IMR-90 (cell line): ENCODE data around the gene SSPN. TPM values are rescaled to one million over a fixed set of nuclear protein-coding genes. Genes with fewer than 3 reads are reported as not detected.

ENCODE experiments used
- ATAC-seq: fragments of 200-7000 bp; cut with Tn5 transposase; 2 replicates; pipeline ENCODE4 v1.9.1; 2020; ENCODE audit warnings: low read depth, mild to moderate bottlenecking, moderate library complexity
- BruUV-seq: library from RNA; stranded (reverse); fragments of 400-500 nt; replicated peaks from 2 replicates; lab custom pipeline; 2021; lab: Mats Ljungman, UMichigan
- CTCF ChIA-PET: fragments of 300-600 bp; formaldehyde crosslinking; extraction: SDS; loops from one replicate; lab custom pipeline; 2021; ENCODE audit warnings: antibody characterized with exemption; lab: Yijun Ruan, JAX
- POLR2A ChIA-PET: fragments of 300-600 bp; sonication (Branson Sonifier 250); formaldehyde crosslinking; loops from one replicate; lab custom pipeline; 2022; ENCODE audit warnings: antibody characterized with exemption; ENCODE audit not compliant: unreplicated experiment; lab: Charles Lee
- DNase-seq: peaks from one replicate; pipeline ENCODE4 v3.0.0; 2013
- H2AFZ ChIP-seq: replicated peaks from 2 replicates; pipeline ENCODE3; 2013; ENCODE audit warnings: low read length, mild to moderate bottlenecking; ENCODE audit not compliant: poor library complexity
- H2AK5ac ChIP-seq: 2 replicates; pipeline ENCODE4 v1.6.1; 2013; ENCODE audit warnings: low read depth, low read length, inconsistent platforms
- H2AK9ac ChIP-seq: replicated peaks from 2 replicates; pipeline ENCODE3; 2013; ENCODE audit warnings: mild to moderate bottlenecking, low read depth, low read length, moderate library complexity; ENCODE audit not compliant: poor library complexity
- H2BK120ac ChIP-seq: 2 replicates; pipeline ENCODE4 v1.6.1; 2013; ENCODE audit warnings: low read depth, low read length, inconsistent platforms
- H2BK15ac ChIP-seq: 3 replicates; pipeline ENCODE4 v1.6.1; 2013; ENCODE audit warnings: low read depth, low read length, inconsistent platforms
- H2BK20ac ChIP-seq: 2 replicates; pipeline ENCODE4 v1.6.1; 2013; ENCODE audit warnings: low read depth, mild to moderate bottlenecking, inconsistent platforms, low read length, moderate library complexity
- H2BK5ac ChIP-seq: 2 replicates; pipeline ENCODE4 v1.6.1; 2013; ENCODE audit warnings: mild to moderate bottlenecking, low read depth, low read length, inconsistent platforms; ENCODE audit not compliant: poor library complexity, severe bottlenecking
- H3K14ac ChIP-seq: replicated peaks from 2 replicates; pipeline ENCODE4 v1.6.1; 2013; ENCODE audit warnings: low read depth, low read length, inconsistent platforms
- H3K18ac ChIP-seq: 2 replicates; pipeline ENCODE4 v1.6.1; 2013; ENCODE audit warnings: low read depth, low read length, control low read depth
- H3K23ac ChIP-seq: 2 replicates; pipeline ENCODE4 v1.6.1; 2013; ENCODE audit warnings: low read depth, low read length, inconsistent platforms
- H3K27ac ChIP-seq: 2 replicates; pipeline ENCODE4 v1.5.1; 2013; ENCODE audit warnings: mild to moderate bottlenecking, control low read depth, low read length; ENCODE audit not compliant: insufficient read depth
- H3K27me3 ChIP-seq: 2 replicates; pipeline ENCODE4 v1.6.1; 2013; ENCODE audit warnings: low read length; ENCODE audit not compliant: control insufficient read depth, insufficient read depth
- H3K36me3 ChIP-seq: 2 replicates; pipeline ENCODE4 v1.6.1; 2013; ENCODE audit warnings: low read length, mixed read lengths; ENCODE audit not compliant: control insufficient read depth, insufficient read depth
- H3K4ac ChIP-seq: 2 replicates; pipeline ENCODE4 v1.6.1; 2013; ENCODE audit warnings: low read depth, low read length, inconsistent platforms
- H3K4me1 ChIP-seq: 2 replicates; pipeline ENCODE4 v1.6.1; 2013; ENCODE audit warnings: low read length, mixed read lengths; ENCODE audit not compliant: control insufficient read depth, insufficient read depth
- H3K4me2 ChIP-seq: 2 replicates; pipeline ENCODE4 v1.6.1; 2013; ENCODE audit warnings: low read depth, mild to moderate bottlenecking, control low read depth, low read length, moderate library complexity
- H3K4me3 ChIP-seq: 2 replicates; pipeline ENCODE4 v1.5.1; 2013; ENCODE audit warnings: low read depth, mild to moderate bottlenecking, control low read depth, low read length, moderate library complexity; ENCODE audit not compliant: insufficient read depth
- H3K56ac ChIP-seq: 2 replicates; pipeline ENCODE4 v1.6.1; 2013; ENCODE audit warnings: low read length, inconsistent platforms; ENCODE audit not compliant: insufficient read depth; ENCODE audit errors: extremely low read depth
- H3K79me1 ChIP-seq, 2 experiments: 2 replicates each; pipeline ENCODE4 v1.6.1; 2013; ENCODE audit warnings: low read length in 2 of 2, inconsistent platforms in 1 of 2, low read depth in 1 of 2
- H3K9ac ChIP-seq: 2 replicates; pipeline ENCODE4 v1.6.1; 2013; ENCODE audit warnings: low read depth, low read length, control low read depth
- H3K9me1 ChIP-seq: 2 replicates; pipeline ENCODE4 v1.6.1; 2013; ENCODE audit warnings: low read length, inconsistent platforms; ENCODE audit not compliant: insufficient read depth
- H3K9me3 ChIP-seq: 2 replicates; pipeline ENCODE4 v1.6.1; 2013; ENCODE audit warnings: low read length; ENCODE audit not compliant: control insufficient read depth, insufficient read depth
- H4K20me1 ChIP-seq: 2 replicates; pipeline ENCODE4 v1.6.1; 2013; ENCODE audit warnings: low read length, inconsistent platforms; ENCODE audit not compliant: insufficient read depth
- H4K5ac ChIP-seq: 2 replicates; pipeline ENCODE4 v1.6.1; 2013; ENCODE audit warnings: mild to moderate bottlenecking, low read depth, low read length, control low read depth
- H4K8ac ChIP-seq, 2 experiments: 2 replicates each; pipeline ENCODE4 v1.6.1; 2013; ENCODE audit warnings: low read depth in 2 of 2, low read length in 2 of 2, control low read depth in 1 of 2, inconsistent platforms in 1 of 2
- H4K91ac ChIP-seq: 2 replicates; pipeline ENCODE4 v1.6.1; 2013; ENCODE audit warnings: low read depth, low read length, inconsistent platforms; ENCODE audit not compliant: insufficient read depth
- BHLHE40 ChIP-seq: fragments of 150-350 bp; IDR thresholded peaks from 2 replicates; pipeline ENCODE4 v1.6.1; 2016; ENCODE audit warnings: mild to moderate bottlenecking, low read depth, low read length
- CHD1 ChIP-seq: IDR thresholded peaks from 2 replicates; pipeline ENCODE4 v1.6.1; 2012; ENCODE audit warnings: low read depth, low read length, improper control_type of control experiment
- CTCF ChIP-seq: conservative IDR thresholded peaks from 2 replicates; pipeline ENCODE4 v1.5.1; 2012; ENCODE audit warnings: mild to moderate bottlenecking, low read depth, low read length, improper control_type of control experiment
- MAFK ChIP-seq: IDR thresholded peaks from 2 replicates; pipeline ENCODE4 v1.6.1; 2012; ENCODE audit warnings: low read depth, low read length, improper control_type of control experiment
- MAZ ChIP-seq: IDR thresholded peaks from 2 replicates; pipeline ENCODE4 v1.6.1; 2012; ENCODE audit warnings: low read depth, mild to moderate bottlenecking, low read length, improper control_type of control experiment, moderate library complexity, borderline replicate concordance
- MXI1 ChIP-seq: IDR thresholded peaks from 2 replicates; pipeline ENCODE4 v1.6.1; 2012; ENCODE audit warnings: low read depth, mild to moderate bottlenecking, low read length, moderate library complexity, borderline replicate concordance
- NFE2L2 ChIP-seq: fragments of 150-350 bp; IDR thresholded peaks from 2 replicates; pipeline ENCODE4 v1.6.1; 2016; ENCODE audit warnings: low read depth, mild to moderate bottlenecking, low read length
- RAD21 ChIP-seq: IDR thresholded peaks from 2 replicates; pipeline ENCODE4 v1.6.1; 2012; ENCODE audit warnings: low read length, improper control_type of control experiment
- RCOR1 ChIP-seq: IDR thresholded peaks from 2 replicates; pipeline ENCODE4 v1.6.1; 2012; ENCODE audit warnings: mild to moderate bottlenecking, low read length, improper control_type of control experiment; ENCODE audit not compliant: insufficient replicate concordance
- RFX5 ChIP-seq: IDR thresholded peaks from 2 replicates; pipeline ENCODE4 v1.8.0; 2012; ENCODE audit warnings: low read depth, mild to moderate bottlenecking, low read length, moderate library complexity
- USF2 ChIP-seq: fragments of 150-350 bp; IDR thresholded peaks from 2 replicates; pipeline ENCODE4 v1.6.1; 2017; ENCODE audit warnings: mild to moderate bottlenecking, antibody characterized with exemption, low read length, low read depth
- WGBS, 2 experiments: methylation state at CpG; one replicate each; pipeline versions ENCODE4 v1.1.5 to v1.1.7; 2013; ENCODE audit warnings: missing lambda C conversion rate in 2 of 2; ENCODE audit not compliant: insufficient read length in 1 of 2; ENCODE audit errors: extremely low coverage in 2 of 2; 5-methylcytosine and 5-hydroxymethylcytosine counted together
- dilution Hi-C: fragments of 300-500 bp; cut with HindIII; formaldehyde crosslinking; loops from one replicate; pipeline ENCODE4 v1.14.3; 2018; ENCODE audit warnings: low sequenced_read_pairs; ENCODE audit not compliant: unreplicated experiment
- in situ Hi-C: fragments of 300-500 bp; cut with MboI; formaldehyde crosslinking; loops from 3 replicates; pipeline ENCODE4 v1.14.3; 2019; ENCODE audit warnings: low sequenced_read_pairs, inconsistent platforms, mixed read lengths
- intact Hi-C: fragments of 100-400 bp; cut with micrococcal nuclease; formaldehyde crosslinking; loops from 2 replicates; pipeline ENCODE4 v1.10.0; 2022
- polyA plus RNA-seq, 3 experiments: library from polyadenylated mRNA; depleted of rRNA; stranded (reverse); fragments of >200 nt; gene quantifications; 2 replicates each; pipeline ENCODE4 v1.2.3, GENCODE V29; 2012; ENCODE audit warnings: low replicate concordance in 1 of 3
- total RNA-seq: library from RNA; depleted of rRNA; stranded (reverse); fragments of >200 nt; gene quantifications from 2 replicates; pipeline ENCODE4 v1.2.3, GENCODE V29; 2012

Gene SSPN
- total and polyA plus RNA-seq, 2 of the 4 experiments (the other 2 are of a cell fraction): 3.5 to 5.6 TPM

DNA sequence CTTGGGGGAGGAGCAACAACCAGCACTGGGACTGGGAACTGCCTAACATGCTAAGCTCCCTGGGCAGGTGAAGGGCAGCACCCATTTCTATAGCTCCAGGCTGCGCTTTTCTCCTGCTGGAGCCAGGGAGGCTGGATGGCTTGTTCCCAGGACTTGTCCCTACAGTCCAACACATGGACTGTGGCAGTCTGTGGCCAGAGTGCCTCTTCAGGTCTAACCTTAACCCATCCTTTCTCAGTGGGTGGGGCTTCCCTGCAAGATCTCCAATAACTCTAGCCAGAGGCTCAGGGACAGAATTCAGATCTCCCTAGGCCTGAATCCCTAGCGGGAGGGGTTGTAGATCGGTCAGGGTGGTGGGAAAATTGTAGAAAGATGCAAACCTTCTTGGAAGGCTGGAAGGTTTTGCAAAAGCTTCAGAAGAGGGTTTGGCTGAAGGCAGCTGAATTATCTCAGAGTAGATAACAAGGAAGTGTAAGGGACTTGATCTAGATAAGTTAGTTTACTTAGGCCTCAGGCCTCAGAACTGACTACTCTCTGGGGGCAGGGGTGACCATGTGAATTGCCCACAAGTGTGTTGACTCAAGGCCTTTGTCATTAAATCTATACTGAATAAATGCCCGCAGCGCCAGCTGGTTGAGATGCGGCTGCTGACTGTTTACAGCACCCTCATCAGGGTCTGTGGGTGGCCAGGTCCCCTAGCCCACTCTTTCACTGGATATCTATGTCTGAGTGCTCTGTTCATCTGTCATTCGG, 60.7 kb downstream of the SSPN start:
- no peaks in the 10 kb centered on the region for H3K79me1 ChIP-seq
- DNase-seq: no peak
- ChIA-PET POLR2A (no interaction called here), CTCF (no interaction called here)
- H4K5ac ChIP-seq: no peak overlapping the region
- in situ Hi-C loops (no loop called here), intact Hi-C loops (no loop called here), dilution Hi-C loops (no loop called here)
- H4K20me1 ChIP-seq: no peaks in the 10 kb centered on the region
- H3K36me3 ChIP-seq: no peaks in the 10 kb centered on the region
- H3K18ac ChIP-seq: no peak overlapping the region
- no peak overlapping the region for H2AFZ ChIP-seq
- H3K9me1 ChIP-seq: no peaks in the 10 kb centered on the region
- H3K4ac ChIP-seq: no peak overlapping the region
- no peak overlapping the region for H4K8ac ChIP-seq
- H2BK20ac ChIP-seq: no peak overlapping the region
- H2BK120ac ChIP-seq: no peak overlapping the region
- H2BK15ac ChIP-seq: no peak overlapping the region
- H3K9ac ChIP-seq: no peak overlapping the region
- BruUV-seq: no TSS peak
- H2BK5ac ChIP-seq: no peak overlapping the region
- 83% methylated on average over 4 of the region's 7 CpGs; no CpG with 5 or more reads in 1 of the 2 experiments for WGBS, 2 experiments
- peaks cover 3% of the 10 kb centered on the region for H3K9me3 ChIP-seq
- no peak overlapping the region for H2AK5ac ChIP-seq
- no peaks in the 10 kb centered on the region for H3K27me3 ChIP-seq
- no peak overlapping the region for H3K4me2 ChIP-seq
- no peak overlapping the region for H3K4me3 ChIP-seq
- no peak overlapping the region for H2AK9ac ChIP-seq
- no peak overlapping the region for H3K23ac ChIP-seq
- H3K27ac ChIP-seq: no peak overlapping the region
- TF ChIP-seq RCOR1 (no peak), CTCF (no peak), MAZ (no peak), NFE2L2 (no peak), CHD1 (no peak), BHLHE40 (no peak), RFX5 (no peak), RAD21 (no peak), MXI1 (no peak), USF2 (no peak), MAFK (no peak)
- 0 out of 2 replicates have a peak, but pooled peaks cover 2% of the 10 kb centered on the region for H3K4me1 ChIP-seq
- H4K91ac ChIP-seq: no peak overlapping the region
- no peak overlapping the region for H3K56ac ChIP-seq
- no peak overlapping the region for H3K14ac ChIP-seq
- no peak for ATAC-seq
